Body of pancreas (tissue), 4 donors: ENCODE data around the gene BCR.

ENCODE experiments used
- POLR2A ChIP-seq, 3 donors: fragments of 450-650 bp; IDR thresholded peaks; one replicate each; pipeline ENCODE4 v1.6.1; 2016; ENCODE audit warnings: antibody characterized with exemption in 3 of 3, mild to moderate bottlenecking in 2 of 3
- TF ChIP-seq, protein P1 (sequence below), 7 experiments: fragments of 450-650 bp in 4 of 7; fragments of 200-600 bp in 3 of 7; sonication (generic) in 3 of 7; IDR thresholded peaks; one replicate each; pipeline ENCODE4 v1.5.1; 2016 to 2019; ENCODE audit warnings: antibody characterized with exemption in 7 of 7

DNA sequence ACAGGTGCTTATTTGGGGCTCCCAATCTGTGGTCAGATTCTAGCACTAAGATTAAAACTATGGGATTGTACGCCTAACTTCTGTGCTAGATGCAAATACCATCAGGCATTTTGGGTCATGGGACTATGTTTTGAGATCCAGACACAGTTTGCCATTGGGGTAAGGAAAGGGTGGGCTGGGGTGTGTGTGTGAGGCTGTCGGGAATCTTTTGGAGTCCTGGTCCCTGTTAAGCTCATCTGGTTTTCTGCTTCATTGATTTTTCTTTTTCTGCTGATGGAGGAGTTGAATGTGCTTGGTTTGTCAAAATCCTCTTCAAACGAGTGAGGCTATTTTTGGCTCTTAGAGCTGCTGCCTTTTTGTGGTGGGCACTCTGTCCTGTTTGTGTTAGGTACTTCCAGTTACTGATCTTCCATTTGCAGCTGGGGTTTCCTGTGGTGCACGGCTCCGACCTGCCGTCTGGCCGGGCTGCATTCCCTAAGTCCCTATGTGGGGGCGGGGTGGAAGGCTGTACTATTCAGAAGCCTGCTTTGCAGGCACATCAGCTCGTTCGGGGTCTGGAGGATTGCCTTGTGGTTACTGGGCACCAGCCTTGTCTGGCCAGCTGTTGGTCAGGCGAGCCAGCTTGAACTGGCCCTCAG, 2.9 kb downstream of the BCR start:
- TF ChIP-seq, protein P1, sequence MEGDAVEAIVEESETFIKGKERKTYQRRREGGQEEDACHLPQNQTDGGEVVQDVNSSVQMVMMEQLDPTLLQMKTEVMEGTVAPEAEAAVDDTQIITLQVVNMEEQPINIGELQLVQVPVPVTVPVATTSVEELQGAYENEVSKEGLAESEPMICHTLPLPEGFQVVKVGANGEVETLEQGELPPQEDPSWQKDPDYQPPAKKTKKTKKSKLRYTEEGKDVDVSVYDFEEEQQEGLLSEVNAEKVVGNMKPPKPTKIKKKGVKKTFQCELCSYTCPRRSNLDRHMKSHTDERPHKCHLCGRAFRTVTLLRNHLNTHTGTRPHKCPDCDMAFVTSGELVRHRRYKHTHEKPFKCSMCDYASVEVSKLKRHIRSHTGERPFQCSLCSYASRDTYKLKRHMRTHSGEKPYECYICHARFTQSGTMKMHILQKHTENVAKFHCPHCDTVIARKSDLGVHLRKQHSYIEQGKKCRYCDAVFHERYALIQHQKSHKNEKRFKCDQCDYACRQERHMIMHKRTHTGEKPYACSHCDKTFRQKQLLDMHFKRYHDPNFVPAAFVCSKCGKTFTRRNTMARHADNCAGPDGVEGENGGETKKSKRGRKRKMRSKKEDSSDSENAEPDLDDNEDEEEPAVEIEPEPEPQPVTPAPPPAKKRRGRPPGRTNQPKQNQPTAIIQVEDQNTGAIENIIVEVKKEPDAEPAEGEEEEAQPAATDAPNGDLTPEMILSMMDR (IDR thresholded peaks at IDR 0.05), result no peak
- TF ChIP-seq POLR2A (IDR thresholded peaks at IDR 0.05), result no peak
